ENCODE results near the gene TLX2. TPM values are rescaled to one million over a fixed set of nuclear protein-coding genes. Genes with fewer than 3 reads are reported as not detected.

Gene TLX2
- total and polyA plus RNA-seq, 2 of the 8 experiments (the other 6 are each of a cell fraction or from before 2014, with no cell fraction given) = 0.06 to 0.17 TPM

DNA sequence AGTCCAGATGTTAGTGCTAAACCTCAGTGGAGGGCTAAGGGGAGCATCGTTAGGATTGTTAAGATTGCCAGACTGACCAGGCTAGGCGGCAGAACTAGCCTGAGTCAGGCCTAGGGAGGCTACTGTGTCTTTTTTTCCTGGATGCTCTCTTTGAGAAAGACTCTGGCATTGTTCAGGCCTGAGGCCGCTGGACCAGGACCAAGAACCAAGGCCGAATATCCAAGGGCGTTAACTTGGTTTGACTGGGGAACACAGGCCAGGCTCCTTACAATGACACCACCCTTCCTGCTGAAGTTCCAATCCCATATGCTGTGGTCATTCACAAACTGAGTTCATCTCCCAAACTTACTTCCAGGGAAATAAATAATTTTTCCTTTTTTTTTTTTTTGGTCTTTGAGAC is 26.0 kb downstream of the TLX2 start:
- Histone ChIP-seq H3K23ac (ENCODE audit: insufficient read length) (no peak overlapping the region), H3K56ac (replicated peaks; ENCODE audit: insufficient read length, low read depth, low read length) (no peak overlapping the region), H3K9me3 (ENCODE audit: insufficient read depth in 2 of 2, low read depth in 1 of 2, low read length in 1 of 2) (no peaks in the 10 kb centered on the region), H2BK120ac (replicated peaks; ENCODE audit: low read depth, low read length) (no peak overlapping the region), H4K5ac (ENCODE audit: insufficient read length, low read depth, low read length) (no peak overlapping the region), H3K4me1 (replicated peaks in 1 of 4; ENCODE audit: control insufficient read depth in 3 of 4, insufficient read depth in 4 of 4, low read length in 3 of 4) (no peaks in the 10 kb centered on the region; a peak in 1 of 7 replicates), H3K9ac (replicated peaks in 1 of 4; ENCODE audit: extremely low read depth in 1 of 4, low read depth in 3 of 4, low read length in 3 of 4) (no peak overlapping the region), H3K79me2 (ENCODE audit: control insufficient read depth in 1 of 2, insufficient read depth in 2 of 2, low read length in 2 of 2) (no peaks in the 10 kb centered on the region), H2BK5ac (ENCODE audit: low read depth, low read length) (no peak overlapping the region), H3K27ac (ENCODE audit: low read depth, low read length) (no peak overlapping the region), H2BK15ac (ENCODE audit: low read length) (no peak overlapping the region), H4K8ac (ENCODE audit: extremely low read depth, insufficient read depth, low read length) (no peak overlapping the region), H2BK20ac (ENCODE audit: low read length) (no peak overlapping the region), H3K36me3 (ENCODE audit: control insufficient read depth in 2 of 4, insufficient read depth in 4 of 4, low read length in 3 of 4) (no peaks in the 10 kb centered on the region), H3K79me1 (ENCODE audit: low read depth, low read length) (no peaks in the 10 kb centered on the region), H4K20me1 (replicated peaks in 1 of 2; ENCODE audit: control insufficient read depth in 1 of 2, insufficient read depth in 2 of 2, low read length in 2 of 2) (peaks cover 5% of the 10 kb centered on the region in 2 experiments), H2AFZ (ENCODE audit: low read length) (no peak overlapping the region), H2BK12ac (ENCODE audit: low read depth, low read length) (no peak overlapping the region), H3K14ac (ENCODE audit: insufficient read length) (no peak overlapping the region), H2AK5ac (ENCODE audit: low read depth, low read length) (no peak overlapping the region), H3K4me3 (ENCODE audit: extremely low read depth in 1 of 4, insufficient read depth in 2 of 4, low read depth in 3 of 4, low read length in 4 of 4) (no peak overlapping the region), H3K4me2 (ENCODE audit: insufficient read depth in 1 of 2, low read depth in 2 of 2, low read length in 2 of 2) (no peak overlapping the region), H3K23me2 (ENCODE audit: low read depth, low read length) (no peaks in the 10 kb centered on the region; the same call in 1 of the 2 replicates), H3K18ac (ENCODE audit: extremely low read depth, low read length) (no peak overlapping the region), H3K4ac (replicated peaks; ENCODE audit: insufficient read length, low read depth, low read length) (no peak overlapping the region), H4K91ac (replicated peaks; ENCODE audit: insufficient read length, low read length) (no peak overlapping the region), H3K27me3 (replicated peaks in 1 of 4; ENCODE audit: control insufficient read depth in 3 of 4, extremely low read depth in 1 of 4, insufficient read depth in 3 of 4, low read length in 3 of 4) (peaks cover 0 to 1% (median 0%) of the 10 kb centered on the region in 4 experiments; a peak in 1 of 7 replicates)
- POLR2A ChIA-PET (ENCODE audit: partially characterized antibody) = interaction anchor here (1.3 to 2.9 kb wide), 3 partner anchors 8 to 10 kb away, joined by 4 to 19 read pairs (median 12); partner anchors contain the start of genes AUP1 and HTRA2
- CTCF ChIA-PET (ENCODE audit: partially characterized antibody) = interaction anchor here (0.6 to 2.1 kb wide), 4 partner anchors 36 to 101 kb away, joined by 3 to 4 read pairs (median 4); no protein-coding TSS in a partner anchor
- DNase-seq (ENCODE audit: low read depth in 1 of 2, low spot score in 2 of 2) (no peak), FAIRE-seq (no peak)
- WGBS, 2 experiments (ENCODE audit: extremely low coverage in 1 of 2, insufficient coverage in 1 of 2, insufficient read length in 1 of 2, insufficient replicate concordance in 2 of 2, low coverage in 1 of 2, low lambda C conversion rate in 2 of 2, missing lambda C conversion rate in 1 of 2) = 93% methylated on average over 5 of the region's 5 CpGs; no CpG with 5 or more reads in 1 of the 2 experiments
- TF ChIP-seq ZNF274 (IDR thresholded peaks at IDR 0.05; ENCODE audit: borderline replicate concordance, extremely low read depth, low read length) (no peak), NRF1 (IDR thresholded peaks at IDR 0.05; ENCODE audit: low read depth, low read length) (no peak), SIX5 (IDR thresholded peaks at IDR 0.05; ENCODE audit: low read depth, low read length) (no peak), KDM5A (IDR thresholded peaks at IDR 0.05; ENCODE audit: low read length) (no peak), EP300 (IDR thresholded peaks at IDR 0.05; ENCODE audit: borderline replicate concordance in 1 of 2, low read depth in 2 of 2, low read length in 2 of 2) (no peak), CBX8 (IDR thresholded peaks at IDR 0.05; ENCODE audit: borderline replicate concordance, low read depth, low read length) (no peak), POLR2AphosphoS5 (IDR thresholded peaks at IDR 0.05; ENCODE audit: low read depth, low read length) (no peak), EGR1 (IDR thresholded peaks at IDR 0.05; ENCODE audit: borderline replicate concordance, low read depth, low read length) (no peak), CTBP2 (IDR thresholded peaks at IDR 0.05; ENCODE audit: borderline replicate concordance, insufficient read depth, insufficient read length, low read length) (no peak), SP1 (IDR thresholded peaks at IDR 0.05; ENCODE audit: low read depth, low read length) (no peak), ASH2L (IDR thresholded peaks at IDR 0.05; ENCODE audit: low read length) (no peak), CHD2 (IDR thresholded peaks at IDR 0.05; ENCODE audit: low read length) (no peak)

Measured in H1 (cell line).